ENCODE measurements around the gene LHX8.
"Not testable (repeated sequence)": the region's sequence is repeated elsewhere in the genome, so short reads cannot be mapped to it uniquely, and the experiment has no call there.

LHX8 gene

GRCh38 chr1:75134647-75135572 is 722 bp downstream of the LHX8 start:
- no peak for DNase-seq

DNA sequence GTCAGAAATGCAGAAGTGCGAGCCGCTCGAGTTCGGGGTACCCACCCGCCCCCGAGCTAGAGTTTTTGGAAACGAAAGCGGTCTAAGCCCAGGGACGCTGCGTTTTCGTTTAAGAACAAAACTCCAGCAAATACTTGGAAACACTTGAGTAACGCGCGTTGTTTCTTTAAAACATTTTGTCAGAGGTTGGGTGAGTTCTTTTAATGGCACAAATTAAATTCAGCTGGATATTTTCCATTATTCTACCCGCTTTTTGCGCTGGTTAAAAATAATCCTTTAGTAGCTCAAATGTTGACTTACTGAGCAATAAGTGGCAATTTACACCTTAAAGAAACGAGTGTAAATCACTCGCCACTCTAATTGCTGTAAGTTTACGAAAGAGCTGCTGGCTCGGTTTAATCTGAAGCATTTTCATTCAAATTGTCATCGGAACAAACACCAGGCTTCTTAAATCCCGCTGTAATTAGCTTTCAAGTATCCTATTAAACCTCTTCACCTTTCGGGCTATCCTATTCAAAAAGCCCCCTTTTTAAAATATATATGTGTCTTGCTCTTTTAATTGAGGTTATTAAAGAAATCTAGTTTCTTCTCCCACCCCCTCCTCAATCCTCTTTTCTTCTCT is 1.5 kb downstream of the LHX8 start:
- no peak for DNase-seq

GRCh38 chr1:75136195-75136815 is 2.1 kb downstream of the LHX8 start:
- DNase-seq = no peak

- no peak for DNase-seq
Observed at GRCh38 chr1:75136921-75137641, 2.9 kb downstream of the LHX8 start.

DNA sequence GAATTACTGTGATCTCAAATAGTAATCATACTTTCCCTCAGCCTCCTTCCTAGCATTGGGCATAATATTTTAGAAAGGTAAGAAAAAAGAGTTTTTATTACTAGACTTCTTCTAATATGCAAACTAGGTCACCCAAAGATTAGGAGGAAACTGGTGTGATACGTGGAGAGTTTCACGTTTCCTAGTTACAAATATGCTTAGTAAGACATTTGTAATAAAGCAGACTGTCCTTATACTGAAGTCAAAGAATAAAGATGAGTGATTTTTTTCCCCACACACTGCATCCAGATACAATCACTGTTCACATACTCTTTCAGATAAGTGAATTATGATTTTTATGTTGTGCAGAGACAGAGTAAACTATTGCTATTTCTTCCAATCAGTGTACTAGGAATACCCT is 17.9 kb downstream of the LHX8 start:
- no peak for DNase-seq

DNA sequence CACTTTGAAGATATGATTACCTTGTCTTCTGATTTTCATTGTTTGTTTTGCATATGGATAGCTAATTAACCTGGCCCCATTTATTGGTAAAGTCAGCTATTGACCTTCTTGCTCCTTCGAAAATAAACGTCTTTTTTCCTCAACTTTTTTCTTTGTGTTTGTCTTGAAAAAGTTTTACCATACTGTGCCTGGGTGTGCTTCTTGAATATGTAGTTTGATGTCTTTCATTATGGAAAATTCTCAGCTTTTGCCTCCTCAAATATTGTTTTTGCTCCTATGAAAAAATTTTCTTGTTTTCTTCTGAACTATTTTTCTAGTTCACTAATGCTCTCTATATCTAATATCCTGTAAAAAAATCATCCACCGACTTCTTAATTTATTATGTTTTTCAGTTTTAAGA is 25.0 kb downstream of the LHX8 start:
- DNase-seq = no peak

DNA sequence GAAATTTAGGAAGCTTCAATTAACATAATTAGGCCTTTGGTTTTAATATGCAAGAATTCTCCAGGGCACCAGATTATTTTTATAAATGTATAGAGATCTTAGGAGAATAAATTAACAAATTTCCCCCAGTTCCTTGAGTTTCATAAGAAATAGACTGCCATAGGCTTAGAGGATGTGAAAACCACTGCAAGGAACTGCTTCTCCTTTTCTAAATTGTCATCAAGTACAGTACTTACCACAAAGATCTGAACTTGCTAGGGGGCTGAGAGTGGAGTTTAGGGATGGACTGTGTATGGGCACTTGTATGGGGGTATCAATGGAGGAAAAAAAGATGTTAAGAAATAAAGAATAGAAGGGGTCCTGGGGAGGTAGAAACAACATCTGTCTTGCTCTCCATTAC is 31.1 kb downstream of the LHX8 start:
- no peak for DNase-seq

GRCh38 chr1:75166821-75167220 is 32.6 kb downstream of the LHX8 start:
- DNase-seq = no peak

- no peak for DNase-seq
Observed at GRCh38 chr1:75170011-75170410, 35.8 kb downstream of the LHX8 start.

DNA sequence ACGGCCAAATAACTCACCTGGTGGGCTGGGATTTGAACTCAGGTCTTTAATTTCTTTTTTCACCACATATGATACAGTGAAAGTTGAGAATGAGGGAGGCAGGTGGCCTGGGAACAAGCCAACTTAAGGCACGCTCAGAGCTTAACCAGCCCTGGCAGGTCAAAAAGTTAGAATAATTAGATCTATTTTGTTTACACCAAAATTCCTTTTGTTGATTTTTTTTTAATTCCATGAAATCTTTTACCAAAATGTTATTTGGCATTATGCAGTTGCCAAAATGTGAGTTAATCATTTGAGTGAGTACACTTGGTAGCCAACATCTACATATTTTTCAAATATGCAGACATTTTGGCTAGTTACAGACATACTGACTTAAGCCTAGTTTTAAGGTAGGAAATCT is 36.8 kb downstream of the LHX8 start:
- no peak for DNase-seq

DNA sequence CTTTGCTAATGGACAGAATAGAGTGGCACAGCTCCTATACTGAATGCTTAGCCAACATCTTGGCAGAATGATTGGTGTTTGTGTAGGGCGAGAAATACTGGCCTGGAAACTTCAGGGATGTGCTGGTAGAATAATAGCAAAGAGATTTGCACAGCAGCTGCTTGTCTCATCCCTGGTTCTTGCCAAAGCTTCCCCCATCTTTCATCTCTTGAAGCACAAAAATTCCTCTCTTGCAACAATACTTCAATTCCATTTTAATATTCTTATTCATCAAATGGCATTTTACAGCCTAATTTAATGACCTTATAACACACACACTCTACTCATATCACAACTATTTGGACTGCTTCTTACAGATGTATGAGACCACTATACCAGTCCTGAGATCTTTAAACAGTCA is 37.7 kb downstream of the LHX8 start:
- DNase-seq = no peak

GRCh38 chr1:75172556-75172955 is 38.4 kb downstream of the LHX8 start:
- no peak for DNase-seq

DNA sequence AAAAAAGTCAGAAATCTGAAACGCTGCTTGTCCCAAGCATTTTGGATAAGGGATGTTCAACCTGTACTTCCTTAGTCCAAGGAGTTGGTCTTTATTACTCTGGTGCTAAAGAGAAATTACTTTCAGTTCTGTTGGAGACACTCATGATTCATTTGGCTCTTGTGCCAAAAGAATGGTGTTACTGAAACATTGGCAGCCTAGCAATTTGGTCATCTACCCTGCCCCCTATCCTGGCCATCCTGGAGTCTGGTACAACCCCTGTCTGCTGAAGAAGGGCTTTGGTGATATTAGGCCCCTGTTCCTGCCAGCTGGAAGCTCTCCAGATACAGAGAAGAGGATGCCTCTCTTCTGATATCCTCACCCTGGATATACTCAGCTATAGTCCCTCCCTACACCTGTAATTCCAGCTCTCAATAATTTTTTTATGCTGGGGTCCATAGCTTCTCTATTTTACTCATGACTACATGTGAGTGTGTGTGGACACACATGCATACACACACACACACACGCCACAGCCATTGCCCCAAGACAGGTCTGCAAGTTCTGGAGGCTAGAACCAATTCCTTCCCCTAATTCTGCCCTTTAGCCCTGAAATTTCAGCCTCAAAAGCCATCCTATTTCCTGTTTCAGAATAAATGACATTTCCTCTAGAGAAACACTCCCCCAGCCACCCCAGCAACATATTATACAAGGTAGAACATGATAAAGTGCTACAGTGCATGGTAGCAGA is 40.0 kb downstream of the LHX8 start:
- no peak for DNase-seq

DNA sequence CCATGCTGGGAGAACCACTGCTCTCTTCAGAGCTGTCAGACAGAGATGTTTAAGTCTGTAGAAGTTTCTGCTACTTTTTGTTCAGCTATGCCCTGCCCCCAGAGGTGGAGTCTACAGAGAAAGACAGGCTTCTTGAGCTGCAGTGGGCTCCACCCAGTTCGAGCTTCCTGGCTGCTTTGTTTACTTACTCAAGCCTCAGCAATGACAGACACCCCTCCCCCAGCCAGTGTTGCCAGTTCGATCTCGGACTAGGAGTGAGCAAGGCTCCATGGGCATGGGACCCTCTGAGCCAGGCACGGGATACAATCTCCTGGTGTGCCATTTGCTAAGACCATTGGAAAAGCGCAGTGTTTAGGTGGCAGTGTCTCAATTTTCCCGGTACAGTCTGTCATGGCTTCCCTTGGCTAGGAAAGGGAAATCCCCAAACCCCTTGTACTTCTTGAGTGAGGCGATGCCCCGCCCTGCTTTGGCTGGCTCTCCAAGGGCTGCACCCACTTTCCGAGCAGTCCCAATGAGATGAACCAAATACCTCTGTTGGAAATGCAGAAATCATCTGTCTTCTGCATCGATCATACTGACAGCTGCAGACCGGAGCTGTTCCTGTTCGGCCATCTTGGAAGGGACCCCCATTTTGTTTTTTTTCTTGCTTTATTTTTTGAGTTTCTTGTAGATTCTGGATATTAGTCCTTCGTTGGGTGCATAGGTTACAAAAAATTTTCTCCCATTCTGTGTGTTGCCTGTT is 47.2 kb downstream of the LHX8 start:
- DNase-seq = not testable (repeated sequence)

GRCh38 chr1:75188892-75189291 is 54.7 kb downstream of the LHX8 start:
- no peak for DNase-seq

GRCh38 chr1:75198163-75198562 is 64.0 kb downstream of the LHX8 start:
- DNase-seq = no peak

GRCh38 chr1:75198761-75199160 is 64.6 kb downstream of the LHX8 start:
- no peak for DNase-seq

GRCh38 chr1:75202751-75203150 is 68.6 kb downstream of the LHX8 start:
- DNase-seq = no peak

- no peak for DNase-seq
Observed at GRCh38 chr1:75203415-75204277, 69.5 kb downstream of the LHX8 start.

GRCh38 chr1:75208862-75209261 is 74.7 kb downstream of the LHX8 start:
- DNase-seq = no peak
